K562 (cell line): ENCODE measurements around the gene TULP4. TPM values are rescaled to one million over a fixed set of nuclear protein-coding genes. Genes with fewer than 3 reads are reported as not detected.

Experiments
- ATAC-seq: fragments of 200-7000 bp; cut with Tn5 transposase; 3 replicates; pipeline ENCODE4 v1.9.1; 2020; ENCODE audit warnings: moderate library complexity
- BruUV-seq: library from RNA; stranded (reverse); fragments of 400-500 nt; replicated peaks from 2 replicates; lab custom pipeline; 2021; lab: Mats Ljungman, UMichigan
- CTCF ChIA-PET: fragments of 300-600 bp; formaldehyde crosslinking; extraction: SDS; loops from one replicate; lab custom pipeline; 2021; ENCODE audit warnings: low intra/inter-chr PET ratio; lab: Yijun Ruan, JAX
- POLR2A ChIA-PET: fragments of 300-600, 350-650 bp; sonication (Branson Sonifier 250); formaldehyde crosslinking; extraction: SDS; loops from one replicate; lab custom pipeline; 2021; ENCODE audit warnings: antibody characterized with exemption, inconsistent platforms; lab: Yijun Ruan, JAX
- DNase-seq, 4 experiments: peaks; one replicate each; pipeline versions ENCODE4 v3.0.0 to v3.0.0-alpha.2; 2011 to 2018; ENCODE audit warnings: low spot score in 3 of 4, mixed read lengths in 3 of 4; ENCODE audit errors: extremely low read depth in 1 of 4
- FAIRE-seq: peaks from 2 replicates; lab custom pipeline; 2011; peaks lifted over from hg19 to GRCh38; lab: Jason Lieb, UNC
- H2AFZ ChIP-seq: 2 replicates; pipeline ENCODE4 v1.6.0; 2011; ENCODE audit warnings: low read depth, low read length, control low read depth, inconsistent platforms
- H3K27ac ChIP-seq: fragments of 200-600 bp; 3 replicates; pipeline ENCODE4 v1.8.0; 2011; ENCODE audit warnings: low read depth, mild to moderate bottlenecking, control low read depth, inconsistent platforms, low read length, moderate library complexity, mixed read lengths; ENCODE audit errors: extremely low read depth
- H3K27me3 ChIP-seq, 2 experiments: fragments of 300-600 bp in 1 of 2; 2 replicates in 1 of 2; 3 replicates in 1 of 2; pipeline versions ENCODE4 v1.6.0 to v1.8.0; 2011; ENCODE audit warnings: inconsistent platforms in 2 of 2, low read length in 2 of 2, mild to moderate bottlenecking in 1 of 2, mixed read lengths in 1 of 2, moderate library complexity in 1 of 2; ENCODE audit not compliant: control insufficient read depth in 2 of 2, insufficient read depth in 2 of 2
- H3K36me3 ChIP-seq: fragments of 300-600 bp; 3 replicates; pipeline ENCODE4 v1.8.0; 2011; ENCODE audit warnings: mild to moderate bottlenecking, low read length, inconsistent platforms; ENCODE audit not compliant: control insufficient read depth, insufficient read depth
- H3K4me1 ChIP-seq, 2 experiments: fragments of 200-600 bp in 1 of 2; replicated peaks in 1 of 2; 2 replicates in 1 of 2; 3 replicates in 1 of 2; pipeline versions ENCODE4 v1.5.1 to v1.8.0; 2011; ENCODE audit warnings: inconsistent platforms in 2 of 2, low read length in 2 of 2, mild to moderate bottlenecking in 1 of 2, mixed read lengths in 1 of 2, moderate library complexity in 1 of 2; ENCODE audit not compliant: control insufficient read depth in 2 of 2, insufficient read depth in 2 of 2
- H3K4me2 ChIP-seq: 2 replicates; pipeline ENCODE4 v1.6.1; 2011; ENCODE audit warnings: low read length, control low read depth, inconsistent platforms, mixed read lengths; ENCODE audit not compliant: insufficient read depth
- H3K4me3 ChIP-seq: fragments of 200-600 bp; sonication (generic), shearing (Covaris generic); 2 replicates; pipeline ENCODE4 v1.5.1; 2016; ENCODE audit warnings: control low read depth, inconsistent platforms
- H3K79me2 ChIP-seq: fragments of 200-600 bp; 3 replicates; pipeline ENCODE4 v1.8.0; 2011; ENCODE audit warnings: low read length, inconsistent platforms; ENCODE audit not compliant: control insufficient read depth, insufficient read depth
- H3K9ac ChIP-seq, 2 experiments: 2 replicates each; pipeline versions ENCODE4 v1.6.0 to v1.6.1; 2011; ENCODE audit warnings: low read depth in 2 of 2, low read length in 2 of 2, control low read depth in 1 of 2, inconsistent platforms in 1 of 2, mild to moderate bottlenecking in 1 of 2, mixed read lengths in 1 of 2; ENCODE audit not compliant: insufficient read depth in 1 of 2
- H3K9me1 ChIP-seq: one replicate; pipeline ENCODE4 v1.6.0; 2011; ENCODE audit warnings: inconsistent platforms, mild to moderate bottlenecking, low read length, moderate library complexity; ENCODE audit not compliant: control insufficient read depth, insufficient read depth
- H3K9me3 ChIP-seq: replicated peaks from 2 replicates; pipeline ENCODE4 v1.5.1; 2011; ENCODE audit warnings: low read depth, low read length, inconsistent platforms; ENCODE audit not compliant: control insufficient read depth, insufficient read depth
- H4K20me1 ChIP-seq: replicated peaks from 2 replicates; pipeline ENCODE4 v1.6.1; 2011; ENCODE audit warnings: low read length, inconsistent platforms, mixed read lengths; ENCODE audit not compliant: control insufficient read depth, insufficient read depth
- DDX20 ChIP-seq: fragments of 450-650 bp; IDR thresholded peaks from 2 replicates; pipeline ENCODE4 v1.6.1; 2016; ENCODE audit warnings: missing genetic modification characterization, low read depth, mild to moderate bottlenecking, missing compliant biosample characterization, moderate library complexity
- ESRRA ChIP-seq: fragments of 450-650 bp; IDR thresholded peaks from 2 replicates; pipeline ENCODE4 v1.6.1; 2014; ENCODE audit warnings: low read depth, mild to moderate bottlenecking, moderate library complexity, borderline replicate concordance
- FOXA1 ChIP-seq: fragments of 450-650 bp; IDR thresholded peaks from 2 replicates; pipeline ENCODE4 v1.6.1; 2016; ENCODE audit warnings: mild to moderate bottlenecking, borderline replicate concordance
- HDAC1 ChIP-seq, 2 experiments: fragments of 450-650 bp; IDR thresholded peaks; 2 replicates each; pipeline ENCODE4 v1.6.1; 2016 to 2017; ENCODE audit warnings: inconsistent platforms in 1 of 2, mild to moderate bottlenecking in 1 of 2, moderate library complexity in 1 of 2
- MAFF ChIP-seq: IDR thresholded peaks from 2 replicates; pipeline ENCODE4 v1.6.1; 2012; ENCODE audit warnings: low read length, improper control_type of control experiment
- MCM2 ChIP-seq: fragments of 450-650 bp; IDR thresholded peaks from 2 replicates; pipeline ENCODE4 v1.6.1; 2017; ENCODE audit warnings: low read depth, mild to moderate bottlenecking
- MYC ChIP-seq, 2 experiments: fragments of 250-450 bp in 1 of 2; sonication (Bioruptor Pico) in 1 of 2; IDR thresholded peaks; 2 replicates each; pipeline versions ENCODE4 v1.5.1 to v1.6.1; 2012 to 2021; ENCODE audit warnings: low read depth in 2 of 2, borderline replicate concordance in 1 of 2, improper control_type of control experiment in 1 of 2, low read length in 1 of 2, mild to moderate bottlenecking in 1 of 2, moderate library complexity in 1 of 2
- NFE2L1 ChIP-seq: fragments of 450-650 bp; IDR thresholded peaks from 2 replicates; pipeline ENCODE4 v1.6.1; 2016; ENCODE audit warnings: missing genetic modification characterization, low read depth, mild to moderate bottlenecking, missing compliant biosample characterization, moderate library complexity, borderline replicate concordance
- PURB ChIP-seq: sonication (generic); formaldehyde crosslinking; IDR thresholded peaks from 2 replicates; pipeline ENCODE4 v1.9.0; 2021; ENCODE audit warnings: low read depth, mild to moderate bottlenecking, missing genetic modification reagents
- SLC30A9 ChIP-seq: fragments of 250-450 bp; sonication (Bioruptor Pico); IDR thresholded peaks from 2 replicates; pipeline ENCODE4 v1.8.0; 2022; ENCODE audit warnings: mild to moderate bottlenecking, moderate library complexity
- ZBTB26 ChIP-seq: fragments of 450-650 bp; formaldehyde crosslinking; IDR thresholded peaks from 2 replicates; pipeline ENCODE4 v1.4.0; 2022; ENCODE audit warnings: missing genetic modification characterization
- ZFP36 ChIP-seq: fragments of 150-350 bp; IDR thresholded peaks from 2 replicates; pipeline ENCODE4 v1.6.1; 2018; ENCODE audit warnings: low read length, low read depth; ENCODE audit not compliant: partially characterized antibody
- WGBS: fragments of 100-300 bp; shearing (Covaris generic); methylation state at CpG from one replicate; pipeline ENCODE4 v1.1.6; 2016; ENCODE audit warnings: low coverage, mixed read lengths; ENCODE audit not compliant: insufficient coverage; ENCODE audit errors: missing lambda C conversion rate; 5-methylcytosine and 5-hydroxymethylcytosine counted together
- in situ Hi-C: fragments of 300-500 bp; cut with MboI; formaldehyde crosslinking; loops from 4 replicates; pipeline ENCODE4 v1.15.0; 2018; ENCODE audit warnings: inconsistent platforms, mixed read lengths
- intact Hi-C: fragments of 100-400 bp; cut with micrococcal nuclease; formaldehyde crosslinking; loops from 2 replicates; pipeline ENCODE4 v1.14.2; 2022
- polyA plus RNA-seq, 8 experiments: library from polyadenylated mRNA; depleted of rRNA in 4 of 8; stranded (reverse) in 5 of 8; unstranded in 3 of 8; fragments of >200 nt; fragmentation: Nextera tagmentation in 2 of 8; fragmentation: Illumina TruSeq in 1 of 8; extraction: Ambion mirVana in 2 of 8; extraction: Trizol in 1 of 8; gene quantifications; 2 replicates each; pipeline versions ENCODE4 v1.2.1 to v1.2.3, GENCODE V29; 2011 to 2014; ENCODE audit warnings: inconsistent platforms in 1 of 8, missing spikeins in 1 of 8
- total RNA-seq, 7 experiments: library from RNA; depleted of rRNA in 6 of 7; stranded (reverse); fragments of >200 nt in 6 of 7; fragmentation: Illumina TruSeq in 2 of 7; extraction: Trizol in 2 of 7; gene quantifications; 2 replicates each; pipeline versions ENCODE4 v1.2.1 to v1.2.3, GENCODE V29; 2011 to 2021; ENCODE audit warnings: low replicate concordance in 1 of 7
- TF ChIP-seq, protein P1 (sequence below): fragments of 250-450 bp; sonication (Bioruptor Pico); IDR thresholded peaks from 2 replicates; pipeline ENCODE4 v1.8.0; 2022; ENCODE audit warnings: moderate library complexity, mild to moderate bottlenecking, inconsistent platforms

The TULP4 gene
- total and polyA plus RNA-seq, 9 of the 15 experiments (the other 6 are each of a cell fraction or from before 2014, with no cell fraction given), result 1.2 to 50.4 (median 11.0) TPM

- no peak for TF ChIP-seq MAFF
- TF ChIP-seq HDAC1 (IDR thresholded peaks at IDR 0.05), result no peak
- TF ChIP-seq, all 486 proteins: peak for 0
These were observed 22.2 kb upstream of the TULP4 start (continued) for GRCh38 chr6:158290040-158290439.

- Histone ChIP-seq H3K27me3 (no peaks in the 10 kb centered on the region), H3K9ac (no peak overlapping the region), H4K20me1 (no peaks in the 10 kb centered on the region), H3K9me3 (no peaks in the 10 kb centered on the region), H3K4me3 (no peak overlapping the region), H2AFZ (no peak overlapping the region), H3K4me1 (no peaks in the 10 kb centered on the region), H3K27ac (no peak overlapping the region), H3K36me3 (peaks cover 6% of the 10 kb centered on the region; the same call in 1 of the 3 replicates), H3K9me1 (no peaks in the 10 kb centered on the region), H3K4me2 (no peak overlapping the region), H3K79me2 (no peaks in the 10 kb centered on the region; the same call in 2 of the 3 replicates)
- ATAC-seq, result no peak
- BruUV-seq, result no TSS peak
- in situ Hi-C loops, result no loop called here
- CTCF ChIA-PET, result no interaction called here
- POLR2A ChIA-PET, result no interaction called here
- intact Hi-C loops, result no loop called here
- 84% methylated on average over 3 of the region's 3 CpGs for WGBS
- TF ChIP-seq MCM2 (no peak), DDX20 (tag) (no peak), ZBTB26 (no peak), PURB (CRISPR knock-in tag) (no peak), FOXA1 (no peak), SLC30A9 (no peak), NFE2L1 (tag) (no peak), ZFP36 (no peak), MYC (IDR thresholded peaks at IDR 0.05; ENCODE audit: low read depth, low read length) (no peak), MYC (CRISPR knock-in tag; IDR thresholded peaks at IDR 0.05; ENCODE audit: borderline replicate concordance, low read depth) (no peak), ESRRA (no peak)
- TF ChIP-seq, protein P1, sequence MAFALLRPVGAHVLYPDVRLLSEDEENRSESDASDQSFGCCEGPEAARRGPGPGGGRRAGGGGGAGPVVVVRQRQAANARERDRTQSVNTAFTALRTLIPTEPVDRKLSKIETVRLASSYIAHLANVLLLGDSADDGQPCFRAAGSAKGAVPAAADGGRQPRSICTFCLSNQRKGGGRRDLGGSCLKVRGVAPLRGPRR, result no peak
- no peak for FAIRE-seq
- no peak for DNase-seq
These were observed 21.6 kb upstream of the TULP4 start for GRCh38 chr6:158290659-158291058.
